Measurements from ENCODE around the gene SLC5A11. TPM values are rescaled to one million over a fixed set of nuclear protein-coding genes. Genes with fewer than 3 reads are reported as not detected.

The SLC5A11 gene
- total RNA-seq, 1 experiment from 2014 or later, result 0.22 TPM

DNA sequence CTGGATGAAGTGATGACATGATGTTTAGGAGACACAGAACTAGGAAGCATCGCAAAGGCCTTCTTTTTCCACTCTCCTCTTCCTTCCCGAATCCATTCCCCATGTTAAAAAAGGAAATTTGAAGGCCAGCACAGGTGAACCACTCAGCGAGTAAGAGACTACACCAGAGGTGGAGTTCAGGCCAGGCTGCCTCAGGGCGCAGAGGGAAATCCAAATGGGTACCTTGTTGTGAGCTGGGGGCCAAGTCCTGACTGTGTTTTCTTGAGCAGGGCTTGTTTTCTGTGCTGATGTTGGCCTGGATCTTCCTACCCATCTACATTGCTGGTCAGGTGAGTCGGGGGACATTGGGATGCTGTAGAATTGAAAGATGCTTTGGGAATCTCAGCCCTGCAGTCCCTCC lies 26.1 kb downstream of the SLC5A11 start:
- Histone ChIP-seq H2BK5ac (ENCODE audit: insufficient read length, low read length) (no peak overlapping the region), H3K9ac (ENCODE audit: extremely low read depth, insufficient read length, low read length) (no peak overlapping the region), H2BK120ac (ENCODE audit: low read depth, low read length, poor library complexity, severe bottlenecking) (no peak overlapping the region), H3K79me1 (ENCODE audit: insufficient read depth, low read depth, low read length, poor library complexity, severe bottlenecking) (no peaks in the 10 kb centered on the region), H2BK12ac (ENCODE audit: insufficient read length, low read depth, low read length) (no peak overlapping the region), H3K18ac (ENCODE audit: insufficient read length, low read depth, low read length) (no peak overlapping the region), H3T11ph (ENCODE audit: low read length) (no peak overlapping the region), H4K8ac (replicated peaks; ENCODE audit: insufficient read length, low read depth, low read length) (no peak overlapping the region), H3K23ac (ENCODE audit: insufficient read length, low read depth, low read length) (no peak overlapping the region), H3K4ac (ENCODE audit: low read depth, low read length) (no peak overlapping the region), H3K9me3 (ENCODE audit: control insufficient read depth, low read depth, low read length) (no peaks in the 10 kb centered on the region), H2BK20ac (ENCODE audit: low read depth, low read length, poor library complexity, severe bottlenecking) (no peak overlapping the region), H3K27me3 (ENCODE audit: insufficient read depth, low read length) (no peaks in the 10 kb centered on the region), H3K23me2 (ENCODE audit: insufficient read length, low read depth, low read length, poor library complexity, severe bottlenecking) (no peaks in the 10 kb centered on the region), H4K20me1 (ENCODE audit: control insufficient read depth, insufficient read depth, insufficient read length) (no peaks in the 10 kb centered on the region), H2AFZ (ENCODE audit: low read length) (no peak overlapping the region), H4K5ac (ENCODE audit: insufficient read length, low read depth, low read length) (no peak overlapping the region), H3K56ac (ENCODE audit: insufficient read length, low read depth, low read length) (no peak overlapping the region), H3K14ac (ENCODE audit: insufficient read depth, low read length) (no peak overlapping the region), H3K4me2 (ENCODE audit: insufficient read depth, insufficient read length, low read length) (no peak overlapping the region), H3K79me2 (ENCODE audit: insufficient read depth, low read length) (no peaks in the 10 kb centered on the region), H3K4me1 (ENCODE audit: insufficient read depth, low read length) (no peaks in the 10 kb centered on the region), H2AK5ac (ENCODE audit: insufficient read length, low read length) (no peak overlapping the region), H3K27ac (ENCODE audit: insufficient read length, low read depth, low read length) (no peak overlapping the region), H2BK15ac (ENCODE audit: low read depth, low read length) (no peak overlapping the region), H4K91ac (ENCODE audit: insufficient read length, low read depth, low read length) (no peak overlapping the region)
- H3K36me3 Mint-ChIP-seq (ENCODE audit: insufficient read depth in 1 of 3, low read depth in 3 of 3), result no peaks in the 10 kb centered on the region
- TF ChIP-seq, protein P1, sequence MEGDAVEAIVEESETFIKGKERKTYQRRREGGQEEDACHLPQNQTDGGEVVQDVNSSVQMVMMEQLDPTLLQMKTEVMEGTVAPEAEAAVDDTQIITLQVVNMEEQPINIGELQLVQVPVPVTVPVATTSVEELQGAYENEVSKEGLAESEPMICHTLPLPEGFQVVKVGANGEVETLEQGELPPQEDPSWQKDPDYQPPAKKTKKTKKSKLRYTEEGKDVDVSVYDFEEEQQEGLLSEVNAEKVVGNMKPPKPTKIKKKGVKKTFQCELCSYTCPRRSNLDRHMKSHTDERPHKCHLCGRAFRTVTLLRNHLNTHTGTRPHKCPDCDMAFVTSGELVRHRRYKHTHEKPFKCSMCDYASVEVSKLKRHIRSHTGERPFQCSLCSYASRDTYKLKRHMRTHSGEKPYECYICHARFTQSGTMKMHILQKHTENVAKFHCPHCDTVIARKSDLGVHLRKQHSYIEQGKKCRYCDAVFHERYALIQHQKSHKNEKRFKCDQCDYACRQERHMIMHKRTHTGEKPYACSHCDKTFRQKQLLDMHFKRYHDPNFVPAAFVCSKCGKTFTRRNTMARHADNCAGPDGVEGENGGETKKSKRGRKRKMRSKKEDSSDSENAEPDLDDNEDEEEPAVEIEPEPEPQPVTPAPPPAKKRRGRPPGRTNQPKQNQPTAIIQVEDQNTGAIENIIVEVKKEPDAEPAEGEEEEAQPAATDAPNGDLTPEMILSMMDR (conservative IDR thresholded peaks at IDR 0.05), result no peak
- WGBS (ENCODE audit: extremely low coverage, insufficient read length, low lambda C conversion rate), result no CpG with 5 or more reads among the region's 5 CpGs
- no peaks in the 10 kb centered on the region for H3K9me3 Mint-ChIP-seq
- H3K4me3 Mint-ChIP-seq, result no peak overlapping the region
- no peaks in the 10 kb centered on the region for H3K4me1 Mint-ChIP-seq
- H3K27ac Mint-ChIP-seq, result no peak overlapping the region
- peaks cover 2% of the 10 kb centered on the region for H3K27me3 Mint-ChIP-seq (ENCODE audit: low read depth)
- DNase-seq, result no peak

All from H9 (cell line).